SU-DHL-6 (cell line): Measurements from ENCODE around the gene SIX4.

Experiments
- H2AFZ ChIP-seq: fragments of 200-600 bp; sonication (generic); 2 replicates; pipeline ENCODE4 v1.6.1; 2014; ENCODE audit warnings: low read depth, mild to moderate bottlenecking, moderate library complexity, mixed read lengths, antibody characterized with exemption, low read length; ENCODE audit not compliant: severe bottlenecking
- H3F3A ChIP-seq: fragments of 200-600 bp; shearing (Covaris generic); 2 replicates; pipeline ENCODE4 v1.6.0; 2016; ENCODE audit warnings: antibody characterized with exemption, mild to moderate bottlenecking; ENCODE audit not compliant: insufficient read depth
- H3K27ac ChIP-seq: fragments of 200-600 bp; sonication (generic); 2 replicates; pipeline ENCODE4 v1.5.1; 2016; ENCODE audit warnings: low read depth, mild to moderate bottlenecking, low read length, moderate library complexity, mixed read lengths
- H3K27me3 ChIP-seq: fragments of 200-600 bp; sonication (generic), shearing (Covaris generic); 2 replicates; pipeline ENCODE4 v1.6.0; 2014; ENCODE audit warnings: mild to moderate bottlenecking, low read length
- H3K36me3 ChIP-seq: fragments of 200-600 bp; sonication (generic); 2 replicates; pipeline ENCODE4 v1.6.1; 2014; ENCODE audit warnings: mild to moderate bottlenecking, low read length, mixed read lengths
- H3K4me2 ChIP-seq: fragments of 300-600, 200-600 bp; shearing (Covaris generic), sonication (generic); 2 replicates; pipeline ENCODE4 v1.6.0; 2014; ENCODE audit warnings: low read length, low read depth, mild to moderate bottlenecking; ENCODE audit not compliant: poor library complexity, severe bottlenecking
- H3K4me3 ChIP-seq: fragments of 200-600 bp; sonication (generic); 2 replicates; pipeline ENCODE4 v1.5.1; 2014; ENCODE audit warnings: antibody characterized with exemption, low read length, mild to moderate bottlenecking, mixed read lengths; ENCODE audit not compliant: insufficient read depth, poor library complexity, severe bottlenecking
- H3K79me2 ChIP-seq: fragments of 200-600 bp; sonication (generic); 2 replicates; pipeline ENCODE4 v1.6.1; 2014; ENCODE audit warnings: mild to moderate bottlenecking, low read length, moderate library complexity; ENCODE audit not compliant: insufficient read depth
- H3K9ac ChIP-seq: fragments of 200-600 bp; sonication (generic); 2 replicates; pipeline ENCODE4 v1.7.0; 2014; ENCODE audit warnings: mild to moderate bottlenecking, low read length
- H3K9me2 ChIP-seq: fragments of 200-600 bp; sonication (generic); replicated peaks from 2 replicates; pipeline ENCODE4 v1.6.1; 2014; ENCODE audit warnings: low read length; ENCODE audit not compliant: insufficient read depth
- H3K9me3 ChIP-seq: fragments of 200-600 bp; sonication (generic); 2 replicates; pipeline ENCODE4 v1.6.1; 2014; ENCODE audit warnings: low read length, mixed read lengths; ENCODE audit not compliant: insufficient read depth
- H4K20me1 ChIP-seq: fragments of 200-600 bp; sonication (generic); 2 replicates; pipeline ENCODE4 v1.6.1; 2014; ENCODE audit warnings: low read depth, mild to moderate bottlenecking, antibody characterized with exemption, low read length, moderate library complexity, mixed read lengths
- CTCF ChIP-seq: fragments of 200-600 bp; sonication (generic); IDR thresholded peaks from one replicate; pipeline ENCODE4 v1.5.1; 2017; ENCODE audit warnings: antibody characterized with exemption, mild to moderate bottlenecking, low read length, moderate library complexity; ENCODE audit not compliant: insufficient read depth, poor library complexity, severe bottlenecking
- EZH2phosphoT487 ChIP-seq: fragments of 200-600 bp; sonication (generic), shearing (Covaris generic); conservative IDR thresholded peaks from 2 replicates; pipeline ENCODE4 v1.6.1; 2018; ENCODE audit warnings: mild to moderate bottlenecking, antibody characterized with exemption, low read length, moderate library complexity, mixed read lengths

Gene SIX4

GRCh38 chr14:60758885-60759284 lies 34.7 kb upstream of the SIX4 start:
- no peak overlapping the region for H3K4me2 ChIP-seq
- H4K20me1 ChIP-seq, result peaks cover 35% of the 10 kb centered on the region
- H3K9me3 ChIP-seq, result no peaks in the 10 kb centered on the region
- no peaks in the 10 kb centered on the region for H3K36me3 ChIP-seq
- no peak overlapping the region for H3K9ac ChIP-seq
- no peaks in the 10 kb centered on the region for H3F3A ChIP-seq
- H3K4me3 ChIP-seq, result no peak overlapping the region
- peaks cover 15% of the 10 kb centered on the region for H3K79me2 ChIP-seq
- no peaks in the 10 kb centered on the region for H3K27me3 ChIP-seq
- no peak overlapping the region for H3K27ac ChIP-seq
- H3K9me2 ChIP-seq, result no peaks in the 10 kb centered on the region
- no peak overlapping the region for H2AFZ ChIP-seq
- no peak for TF ChIP-seq EZH2phosphoT487
- TF ChIP-seq CTCF, result no peak

GRCh38 chr14:60757567-60758002 lies 33.4 kb upstream of the SIX4 start:
- Histone ChIP-seq H3K4me2 (no peak overlapping the region), H4K20me1 (peaks cover 40% of the 10 kb centered on the region), H3K36me3 (no peaks in the 10 kb centered on the region), H3K9me2 (no peaks in the 10 kb centered on the region), H3F3A (no peaks in the 10 kb centered on the region), H2AFZ (no peak overlapping the region), H3K4me3 (no peak overlapping the region), H3K9me3 (no peaks in the 10 kb centered on the region), H3K9ac (no peak overlapping the region), H3K27me3 (no peaks in the 10 kb centered on the region), H3K79me2 (peaks cover 25% of the 10 kb centered on the region), H3K27ac (no peak overlapping the region)
- TF ChIP-seq EZH2phosphoT487 (no peak), CTCF (no peak)

GRCh38 chr14:60756847-60757246 lies 32.7 kb upstream of the SIX4 start:
- no peaks in the 10 kb centered on the region for H3K36me3 ChIP-seq
- H3K9ac ChIP-seq, result no peak overlapping the region
- no peaks in the 10 kb centered on the region for H3K27me3 ChIP-seq
- TF ChIP-seq EZH2phosphoT487, result no peak
- no peak for TF ChIP-seq CTCF
- H3K4me3 ChIP-seq, result no peak overlapping the region
- no peaks in the 10 kb centered on the region for H3F3A ChIP-seq
- H4K20me1 ChIP-seq, result peaks cover 43% of the 10 kb centered on the region
- no peak overlapping the region for H3K27ac ChIP-seq
- H3K79me2 ChIP-seq, result peaks cover 25% of the 10 kb centered on the region
- H3K9me2 ChIP-seq, result no peaks in the 10 kb centered on the region
- no peak overlapping the region for H2AFZ ChIP-seq
- H3K9me3 ChIP-seq, result no peaks in the 10 kb centered on the region
- H3K4me2 ChIP-seq, result no peak overlapping the region
